GM12878 (cell line): ENCODE data around the gene SERPINE1. TPM values are rescaled to one million over a fixed set of nuclear protein-coding genes. Genes with fewer than 3 reads are reported as not detected.

Source experiments
- ATAC-seq: fragments of 200-7000 bp; cut with Tn5 transposase; 3 replicates; pipeline ENCODE4 v1.9.1; 2020; ENCODE audit warnings: mild to moderate bottlenecking, moderate library complexity
- BruUV-seq: library from RNA; stranded (reverse); fragments of 400-500 nt; replicated peaks from 2 replicates; lab custom pipeline; 2021; lab: Mats Ljungman, UMichigan
- CTCF ChIA-PET: fragments of 300-600 bp; sonication (Branson Sonifier 250); formaldehyde crosslinking; extraction: SDS; loops from one replicate; lab custom pipeline; 2021; ENCODE audit warnings: inconsistent platforms; lab: Yijun Ruan, JAX
- POLR2A ChIA-PET: fragments of 350-600 bp; formaldehyde crosslinking; extraction: SDS; loops from one replicate; lab custom pipeline; 2021; ENCODE audit warnings: inconsistent platforms; lab: Charles Lee
- RAD21 ChIA-PET: fragments of 300-600 bp; sonication (Branson Sonifier 250); formaldehyde crosslinking; loops from one replicate; lab custom pipeline; 2023; ENCODE audit warnings: antibody characterized with exemption; ENCODE audit not compliant: unreplicated experiment; lab: Charles Lee
- SMC1A ChIA-PET: fragments of 300-600 bp; sonication (Branson Sonifier 250); formaldehyde crosslinking; loops from one replicate; lab custom pipeline; 2023; ENCODE audit not compliant: unreplicated experiment, uncharacterized antibody; lab: Charles Lee
- DNase-seq: peaks from one replicate; pipeline ENCODE4 v3.0.0-alpha.2; 2011; ENCODE audit warnings: low read depth, low spot score
- FAIRE-seq: peaks from 3 replicates; lab custom pipeline; 2011; peaks lifted over from hg19 to GRCh38; lab: Jason Lieb, UNC
- H2AFZ ChIP-seq: 2 replicates; pipeline ENCODE4 v1.6.0; 2011; ENCODE audit warnings: low read depth, low read length, control low read depth; ENCODE audit not compliant: control insufficient read depth
- H3K27ac ChIP-seq: 2 replicates; pipeline ENCODE4 v1.5.1; 2011; ENCODE audit warnings: control low read depth; ENCODE audit not compliant: control insufficient read depth, insufficient read depth
- H3K27me3 ChIP-seq, 2 experiments: replicated peaks in 1 of 2; 2 replicates each; pipeline versions ENCODE4 v1.6.0 to v1.6.1; 2011; ENCODE audit warnings: low read length in 1 of 2; ENCODE audit not compliant: control insufficient read depth in 2 of 2, insufficient read depth in 2 of 2
- H3K36me3 ChIP-seq, 2 experiments: 2 replicates each; pipeline ENCODE4 v1.5.1; 2011; ENCODE audit warnings: low read length in 1 of 2; ENCODE audit not compliant: control insufficient read depth in 2 of 2, insufficient read depth in 2 of 2
- H3K4me1 ChIP-seq: 2 replicates; pipeline ENCODE4 v1.6.1; 2011; ENCODE audit warnings: mild to moderate bottlenecking, low read length, moderate library complexity, mixed read lengths; ENCODE audit not compliant: control insufficient read depth, insufficient read depth
- H3K4me2 ChIP-seq: 2 replicates; pipeline ENCODE4 v1.6.0; 2011; ENCODE audit warnings: control low read depth; ENCODE audit not compliant: control insufficient read depth, insufficient read depth
- H3K4me3 ChIP-seq: fragments of 200-600 bp; sonication (generic); 2 replicates; pipeline ENCODE4 v1.5.1; 2016
- H3K79me2 ChIP-seq: 2 replicates; pipeline ENCODE4 v1.6.0; 2011; ENCODE audit warnings: low read length; ENCODE audit not compliant: control insufficient read depth, insufficient read depth
- H3K9ac ChIP-seq: 2 replicates; pipeline ENCODE4 v1.8.0; 2011; ENCODE audit warnings: low read length, control low read depth, mixed read lengths; ENCODE audit not compliant: control insufficient read depth, insufficient read depth
- H3K9me3 ChIP-seq: replicated peaks from 3 replicates; pipeline ENCODE4 v1.5.1; 2011; ENCODE audit warnings: mild to moderate bottlenecking, low read length; ENCODE audit not compliant: control insufficient read depth, insufficient read depth
- H4K20me1 ChIP-seq: 2 replicates; pipeline ENCODE4 v1.6.0; 2011; ENCODE audit not compliant: control insufficient read depth, insufficient read depth
- EED ChIP-seq: sonication (generic); IDR thresholded peaks from 2 replicates; pipeline ENCODE4 v1.6.1; 2016; ENCODE audit warnings: antibody characterized with exemption, low read depth
- ESRRA ChIP-seq: IDR thresholded peaks from 2 replicates; pipeline ENCODE4 v1.6.1; 2012; ENCODE audit warnings: mild to moderate bottlenecking, low read length, improper control_type of control experiment
- HDAC6 ChIP-seq: fragments of 200-600 bp; sonication (generic); IDR thresholded peaks from one replicate; pipeline ENCODE4 v1.8.0; 2017; ENCODE audit warnings: antibody characterized with exemption; ENCODE audit not compliant: unreplicated experiment
- MEF2B ChIP-seq: fragments of 450-650 bp; IDR thresholded peaks from 2 replicates; pipeline ENCODE4 v1.6.1; 2018; ENCODE audit warnings: mild to moderate bottlenecking, moderate library complexity; ENCODE audit not compliant: partially characterized antibody, poor library complexity, severe bottlenecking
- YBX1 ChIP-seq: fragments of 450-650 bp; IDR thresholded peaks from 2 replicates; pipeline ENCODE4 v1.6.1; 2016; ENCODE audit warnings: antibody characterized with exemption
- ZNF24 ChIP-seq: fragments of 450-650 bp; IDR thresholded peaks from 2 replicates; pipeline ENCODE4 v1.6.1; 2017; ENCODE audit warnings: antibody characterized with exemption, mild to moderate bottlenecking
- ZNF622 ChIP-seq: fragments of 450-650 bp; IDR thresholded peaks from 2 replicates; pipeline ENCODE4 v1.6.1; 2017; ENCODE audit warnings: mild to moderate bottlenecking, inconsistent platforms
- WGBS: methylation state at CpG from one replicate; pipeline ENCODE4 v1.1.6; 2016; ENCODE audit warnings: low lambda C conversion rate; ENCODE audit not compliant: insufficient replicate concordance, insufficient coverage; ENCODE audit errors: missing lambda C conversion rate; 5-methylcytosine and 5-hydroxymethylcytosine counted together
- in situ Hi-C: fragments of 300-500 bp; cut with MboI; formaldehyde crosslinking; loops from 9 replicates; pipeline ENCODE4 v1.14.3; 2018; ENCODE audit warnings: mixed read lengths
- intact Hi-C: fragments of 100-400 bp; cut with micrococcal nuclease; formaldehyde crosslinking; loops from one replicate; pipeline ENCODE4 v1.14.2; 2022; ENCODE audit not compliant: unreplicated experiment
- polyA plus RNA-seq, 11 experiments: library from polyadenylated mRNA; depleted of rRNA in 4 of 11; unstranded in 6 of 11; stranded (reverse) in 5 of 11; fragments of >200 nt; fragmentation: Nextera tagmentation in 4 of 11; fragmentation: Illumina TruSeq in 1 of 11; extraction: Ambion mirVana in 4 of 11; extraction: Trizol in 1 of 11; gene quantifications; 1 replicate in 1 of 11; 2 replicates in 10 of 11; pipeline versions ENCODE4 v1.2.1 to v1.2.3, GENCODE V29; 2011 to 2016; ENCODE audit warnings: inconsistent platforms in 2 of 11, missing spikeins in 2 of 11, low read depth in 1 of 11
- total RNA-seq, 4 experiments: library from RNA; depleted of rRNA in 3 of 4; stranded (reverse); fragments of >200 nt in 3 of 4; fragmentation: Illumina TruSeq in 1 of 4; extraction: Trizol in 1 of 4; gene quantifications; 2 replicates each; pipeline versions ENCODE4 v1.2.1 to v1.2.3, GENCODE V29; 2013 to 2021
- TF ChIP-seq, protein P1 (sequence below): fragments of 450-650 bp; IDR thresholded peaks from 2 replicates; pipeline ENCODE4 v1.6.1; 2017; ENCODE audit warnings: mild to moderate bottlenecking, moderate library complexity
- TF ChIP-seq, protein P2 (sequence below): fragments of 450-650 bp; IDR thresholded peaks from 2 replicates; pipeline ENCODE4 v1.6.1; 2014; ENCODE audit warnings: mild to moderate bottlenecking
- TF ChIP-seq, protein P3 (sequence below): IDR thresholded peaks from 2 replicates; pipeline ENCODE4 v1.6.1; 2011; ENCODE audit warnings: borderline replicate concordance, low read depth, mild to moderate bottlenecking, moderate library complexity, mixed read lengths, low read length; ENCODE audit not compliant: insufficient read depth; ENCODE audit errors: extremely low read length

SERPINE1 gene
- total and polyA plus RNA-seq, 10 of the 15 experiments (the other 5 are each of a cell fraction or from before 2014, with no cell fraction given) = 0.20 to 2.4 (median 0.44) TPM

DNA sequence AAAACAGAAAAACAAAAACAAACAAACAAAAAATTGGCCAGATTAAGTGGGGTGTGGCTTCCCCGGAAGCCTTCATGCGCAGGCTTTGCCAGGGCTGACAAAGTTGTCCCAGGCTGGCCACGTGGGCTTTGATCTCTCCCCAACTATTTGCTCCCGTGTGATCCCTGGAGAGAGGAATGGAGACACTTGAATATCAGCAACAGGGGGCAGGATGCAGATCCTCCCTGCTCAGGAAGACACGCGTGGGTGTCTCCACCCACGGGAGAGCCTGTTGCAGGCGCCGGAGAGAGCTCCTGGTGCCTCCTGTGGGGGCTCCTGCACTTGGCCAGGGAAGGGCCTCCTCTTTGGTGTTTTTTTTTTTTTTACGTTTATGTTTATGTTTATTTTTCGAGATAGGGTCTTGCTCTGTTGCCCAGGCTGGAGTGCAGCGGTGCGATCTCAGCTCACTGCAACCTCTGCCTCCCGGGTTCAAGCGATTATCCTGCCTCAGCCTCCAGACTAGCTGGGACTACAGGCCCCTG is 22.7 kb upstream of the SERPINE1 start:
- DNase-seq (no peak), FAIRE-seq (no peak), ATAC-seq (no peak)
- Histone ChIP-seq H3K9me3 (no peaks in the 10 kb centered on the region), H3K27ac (no peak overlapping the region), H3K27me3 (no peaks in the 10 kb centered on the region), H4K20me1 (no peaks in the 10 kb centered on the region), H3K9ac (no peak overlapping the region), H3K4me2 (no peak overlapping the region), H3K36me3 (no peaks in the 10 kb centered on the region), H3K79me2 (no peaks in the 10 kb centered on the region), H2AFZ (no peak overlapping the region), H3K4me3 (no peak overlapping the region), H3K4me1 (peaks cover 11% of the 10 kb centered on the region)
- ChIA-PET CTCF (interaction anchor here (0.6 to 1.5 kb wide), 2 partner anchors 27 to 89 kb away, joined by 4 to 6 read pairs; no protein-coding TSS in a partner anchor), SMC1A (no interaction called here), RAD21 (no interaction called here), POLR2A (interaction anchor here (1.1 kb wide), 1 partner anchor 86 kb away, joined by 3 read pairs; no protein-coding TSS in a partner anchor)
- in situ Hi-C loops = no loop called here
- 61% methylated on average over 14 of the region's 15 CpGs for WGBS
- BruUV-seq = no TSS peak
- TF ChIP-seq, protein P1, sequence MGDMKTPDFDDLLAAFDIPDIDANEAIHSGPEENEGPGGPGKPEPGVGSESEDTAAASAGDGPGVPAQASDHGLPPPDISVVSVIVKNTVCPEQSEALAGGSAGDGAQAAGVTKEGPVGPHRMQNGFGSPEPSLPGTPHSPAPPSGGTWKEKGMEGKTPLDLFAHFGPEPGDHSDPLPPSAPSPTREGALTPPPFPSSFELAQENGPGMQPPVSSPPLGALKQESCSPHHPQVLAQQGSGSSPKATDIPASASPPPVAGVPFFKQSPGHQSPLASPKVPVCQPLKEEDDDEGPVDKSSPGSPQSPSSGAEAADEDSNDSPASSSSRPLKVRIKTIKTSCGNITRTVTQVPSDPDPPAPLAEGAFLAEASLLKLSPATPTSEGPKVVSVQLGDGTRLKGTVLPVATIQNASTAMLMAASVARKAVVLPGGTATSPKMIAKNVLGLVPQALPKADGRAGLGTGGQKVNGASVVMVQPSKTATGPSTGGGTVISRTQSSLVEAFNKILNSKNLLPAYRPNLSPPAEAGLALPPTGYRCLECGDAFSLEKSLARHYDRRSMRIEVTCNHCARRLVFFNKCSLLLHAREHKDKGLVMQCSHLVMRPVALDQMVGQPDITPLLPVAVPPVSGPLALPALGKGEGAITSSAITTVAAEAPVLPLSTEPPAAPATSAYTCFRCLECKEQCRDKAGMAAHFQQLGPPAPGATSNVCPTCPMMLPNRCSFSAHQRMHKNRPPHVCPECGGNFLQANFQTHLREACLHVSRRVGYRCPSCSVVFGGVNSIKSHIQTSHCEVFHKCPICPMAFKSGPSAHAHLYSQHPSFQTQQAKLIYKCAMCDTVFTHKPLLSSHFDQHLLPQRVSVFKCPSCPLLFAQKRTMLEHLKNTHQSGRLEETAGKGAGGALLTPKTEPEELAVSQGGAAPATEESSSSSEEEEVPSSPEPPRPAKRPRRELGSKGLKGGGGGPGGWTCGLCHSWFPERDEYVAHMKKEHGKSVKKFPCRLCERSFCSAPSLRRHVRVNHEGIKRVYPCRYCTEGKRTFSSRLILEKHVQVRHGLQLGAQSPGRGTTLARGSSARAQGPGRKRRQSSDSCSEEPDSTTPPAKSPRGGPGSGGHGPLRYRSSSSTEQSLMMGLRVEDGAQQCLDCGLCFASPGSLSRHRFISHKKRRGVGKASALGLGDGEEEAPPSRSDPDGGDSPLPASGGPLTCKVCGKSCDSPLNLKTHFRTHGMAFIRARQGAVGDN = no peak
- TF ChIP-seq, protein P2, sequence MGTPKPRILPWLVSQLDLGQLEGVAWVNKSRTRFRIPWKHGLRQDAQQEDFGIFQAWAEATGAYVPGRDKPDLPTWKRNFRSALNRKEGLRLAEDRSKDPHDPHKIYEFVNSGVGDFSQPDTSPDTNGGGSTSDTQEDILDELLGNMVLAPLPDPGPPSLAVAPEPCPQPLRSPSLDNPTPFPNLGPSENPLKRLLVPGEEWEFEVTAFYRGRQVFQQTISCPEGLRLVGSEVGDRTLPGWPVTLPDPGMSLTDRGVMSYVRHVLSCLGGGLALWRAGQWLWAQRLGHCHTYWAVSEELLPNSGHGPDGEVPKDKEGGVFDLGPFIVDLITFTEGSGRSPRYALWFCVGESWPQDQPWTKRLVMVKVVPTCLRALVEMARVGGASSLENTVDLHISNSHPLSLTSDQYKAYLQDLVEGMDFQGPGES = no peak
- TF ChIP-seq ZNF622 (no peak), ESRRA (no peak), HDAC6 (no peak), EED (no peak), YBX1 (no peak), MEF2B (no peak), ZNF24 (no peak)
- TF ChIP-seq, protein P3, sequence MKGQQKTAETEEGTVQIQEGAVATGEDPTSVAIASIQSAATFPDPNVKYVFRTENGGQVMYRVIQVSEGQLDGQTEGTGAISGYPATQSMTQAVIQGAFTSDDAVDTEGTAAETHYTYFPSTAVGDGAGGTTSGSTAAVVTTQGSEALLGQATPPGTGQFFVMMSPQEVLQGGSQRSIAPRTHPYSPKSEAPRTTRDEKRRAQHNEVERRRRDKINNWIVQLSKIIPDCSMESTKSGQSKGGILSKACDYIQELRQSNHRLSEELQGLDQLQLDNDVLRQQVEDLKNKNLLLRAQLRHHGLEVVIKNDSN = no peak
- intact Hi-C loops = no loop called here
